Activated naive CD4-positive, alpha-beta T cell treated with anti-CD3 and anti-CD28 coated beads, Interleukin-2, amount 50 U/mL, for 24 hours (primary cell): ENCODE results near the gene MIA2.
"Not testable (repeated sequence)": the region's sequence is repeated elsewhere in the genome, so short reads cannot be mapped to it uniquely, and the experiment has no call there.

Experiments used
- H3K27ac Mint-ChIP-seq: one replicate; pipeline ENCODE4 v1.8.0; 2021; ENCODE audit warnings: mild to moderate bottlenecking, mixed read lengths
- H3K27me3 Mint-ChIP-seq: one replicate; pipeline ENCODE4 v1.8.0; 2021; ENCODE audit warnings: mixed read lengths
- H3K36me3 Mint-ChIP-seq: one replicate; pipeline ENCODE4 v1.8.0; 2021; ENCODE audit warnings: mixed read lengths
- H3K4me1 Mint-ChIP-seq: one replicate; pipeline ENCODE4 v1.8.0; 2021; ENCODE audit warnings: mixed read lengths
- H3K4me3 Mint-ChIP-seq: one replicate; pipeline ENCODE4 v1.8.0; 2021; ENCODE audit warnings: mild to moderate bottlenecking, mixed read lengths
- H3K9me3 Mint-ChIP-seq: one replicate; pipeline ENCODE4 v1.8.0; 2021; ENCODE audit warnings: mixed read lengths

MIA2 gene

DNA sequence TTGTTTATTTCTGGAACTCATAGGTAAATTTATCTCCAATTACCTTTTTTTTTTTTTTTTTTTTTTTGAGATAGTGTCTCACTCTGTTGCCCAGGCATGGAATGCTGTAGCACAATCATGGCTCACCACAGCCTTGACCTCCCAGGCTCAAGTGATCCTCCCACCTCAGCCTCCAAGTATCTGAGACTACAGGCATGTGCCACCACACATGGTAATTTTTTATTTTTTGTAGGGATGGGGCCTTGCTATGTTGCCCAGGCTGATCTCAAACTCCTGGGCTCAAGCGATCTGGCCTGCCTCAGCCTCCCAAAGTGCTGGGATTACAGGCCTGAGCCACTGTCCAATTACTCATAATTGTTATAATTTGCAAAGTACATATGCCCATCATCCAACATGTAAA, 13.2 kb upstream of the MIA2 start:
- H3K4me3 Mint-ChIP-seq, H3K9me3 Mint-ChIP-seq, H3K27ac Mint-ChIP-seq, H3K4me1 Mint-ChIP-seq, H3K36me3 Mint-ChIP-seq, H3K27me3 Mint-ChIP-seq: not testable (repeated sequence)

DNA sequence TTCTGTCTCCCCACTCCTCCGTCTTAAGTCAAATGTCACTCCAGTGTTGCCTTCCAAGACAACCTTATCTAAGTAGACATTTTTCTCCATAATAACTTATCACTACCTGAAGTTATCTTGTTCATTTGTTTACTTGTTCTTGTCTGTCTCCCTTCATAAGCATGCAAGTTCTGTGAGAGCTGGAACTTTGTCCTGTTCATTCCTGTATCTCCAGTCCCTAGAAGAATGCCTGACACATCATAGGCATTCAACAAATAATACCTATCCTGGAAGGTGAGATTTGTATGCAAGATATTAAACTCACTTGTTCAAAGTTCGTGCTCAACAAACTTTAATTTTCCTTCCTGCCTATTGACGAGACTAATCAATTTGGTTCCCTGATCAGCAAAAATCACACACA, 5.7 kb upstream of the MIA2 start:
- Mint-ChIP-seq H3K27me3 (no peaks in the 10 kb centered on the region), H3K4me1 (peaks cover 38% of the 10 kb centered on the region), H3K27ac (peak overlapping the region; percentile 89), H3K4me3 (no peak overlapping the region), H3K36me3 (no peaks in the 10 kb centered on the region), H3K9me3 (no peaks in the 10 kb centered on the region)

DNA sequence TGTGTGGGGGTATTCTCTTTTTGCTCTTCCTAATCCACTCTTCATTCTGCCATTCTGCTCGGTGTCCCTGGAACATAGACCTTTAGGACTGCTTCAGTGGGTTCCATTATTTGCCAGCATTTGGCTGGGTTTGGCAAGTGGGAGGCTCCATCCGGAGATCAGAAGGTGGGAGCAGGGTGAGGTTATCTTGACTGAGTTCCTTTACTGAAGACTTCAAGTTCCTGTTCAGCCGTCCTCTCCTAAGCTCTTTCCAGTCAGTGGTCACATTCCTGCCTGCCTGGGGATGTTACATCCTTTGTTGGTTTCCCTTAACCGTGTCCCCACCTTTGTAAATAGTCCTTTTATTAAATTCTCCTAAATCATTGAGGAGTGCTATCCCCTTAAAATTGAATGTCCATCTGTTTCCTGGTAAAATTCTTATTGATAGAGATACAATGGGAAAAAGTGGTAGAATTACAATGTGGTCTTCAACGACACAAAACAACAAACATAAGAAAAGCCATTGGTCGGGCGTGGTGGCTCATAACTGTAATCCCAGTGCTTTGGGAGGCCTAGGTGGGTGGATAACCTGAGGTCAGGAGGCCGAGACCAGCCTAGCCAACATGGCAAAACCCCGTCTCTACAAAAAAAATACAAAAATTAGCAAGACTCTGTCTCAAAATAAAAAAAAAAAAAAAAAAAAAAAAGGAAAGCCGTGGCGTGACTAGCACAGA, 5.0 kb upstream of the MIA2 start:
- H3K27me3 Mint-ChIP-seq, result no peaks in the 10 kb centered on the region
- H3K36me3 Mint-ChIP-seq, result no peaks in the 10 kb centered on the region
- peak overlapping the region; percentile 34 for H3K4me3 Mint-ChIP-seq
- H3K27ac Mint-ChIP-seq, result peak overlapping the region; percentile 89
- H3K9me3 Mint-ChIP-seq, result no peaks in the 10 kb centered on the region
- peaks cover 40% of the 10 kb centered on the region for H3K4me1 Mint-ChIP-seq

DNA sequence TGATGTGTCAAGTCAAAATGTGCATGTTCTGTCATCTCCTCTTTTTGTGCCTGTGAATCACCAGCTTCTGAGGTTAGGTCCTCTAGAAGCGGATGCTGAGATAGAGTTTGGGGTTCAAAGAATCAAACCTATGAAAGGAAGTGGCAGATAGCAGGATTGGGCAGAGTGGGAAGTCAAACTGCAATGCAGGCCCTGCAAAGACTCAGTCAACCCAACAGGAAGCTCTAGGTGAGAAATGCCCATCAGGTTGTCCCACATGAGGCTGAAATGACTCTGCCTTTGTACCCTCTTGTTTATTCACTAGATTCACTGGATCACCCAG, 4.5 kb upstream of the MIA2 start:
- peaks cover 46% of the 10 kb centered on the region for H3K4me1 Mint-ChIP-seq
- no peaks in the 10 kb centered on the region for H3K27me3 Mint-ChIP-seq
- no peaks in the 10 kb centered on the region for H3K36me3 Mint-ChIP-seq
- H3K27ac Mint-ChIP-seq, result peak overlapping the region; percentile 89
- H3K4me3 Mint-ChIP-seq, result no peak overlapping the region
- H3K9me3 Mint-ChIP-seq, result no peaks in the 10 kb centered on the region

DNA sequence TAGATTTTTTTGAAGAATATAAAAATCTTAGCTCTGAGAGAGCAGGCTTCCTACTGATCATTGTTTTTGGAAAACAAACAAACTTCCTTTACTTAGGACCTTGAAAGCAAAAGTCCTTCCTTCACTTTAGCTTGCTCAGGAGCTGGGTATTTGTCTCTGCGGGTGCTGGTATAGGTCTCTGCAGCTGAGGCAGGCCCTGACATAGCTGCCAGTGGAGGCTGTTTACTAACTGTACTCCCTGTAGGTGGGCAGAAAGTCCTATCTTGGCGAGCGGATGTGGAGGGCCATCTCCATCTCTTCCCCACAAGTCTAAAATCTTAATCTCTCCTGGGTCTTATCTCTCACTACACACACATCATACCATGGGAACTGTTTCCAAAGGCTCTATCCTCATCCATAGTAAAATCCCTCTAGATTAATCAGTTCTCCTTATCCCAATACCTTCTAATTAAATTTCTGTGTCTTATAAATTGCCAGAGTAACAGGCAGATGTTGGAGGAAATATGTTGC, 4.1 kb upstream of the MIA2 start:
- H3K27me3 Mint-ChIP-seq, result no peaks in the 10 kb centered on the region
- H3K36me3 Mint-ChIP-seq, result no peaks in the 10 kb centered on the region
- H3K4me3 Mint-ChIP-seq, result peak overlapping the region; percentile 38
- H3K27ac Mint-ChIP-seq, result peak overlapping the region; percentile 78
- peaks cover 46% of the 10 kb centered on the region for H3K4me1 Mint-ChIP-seq
- no peaks in the 10 kb centered on the region for H3K9me3 Mint-ChIP-seq

DNA sequence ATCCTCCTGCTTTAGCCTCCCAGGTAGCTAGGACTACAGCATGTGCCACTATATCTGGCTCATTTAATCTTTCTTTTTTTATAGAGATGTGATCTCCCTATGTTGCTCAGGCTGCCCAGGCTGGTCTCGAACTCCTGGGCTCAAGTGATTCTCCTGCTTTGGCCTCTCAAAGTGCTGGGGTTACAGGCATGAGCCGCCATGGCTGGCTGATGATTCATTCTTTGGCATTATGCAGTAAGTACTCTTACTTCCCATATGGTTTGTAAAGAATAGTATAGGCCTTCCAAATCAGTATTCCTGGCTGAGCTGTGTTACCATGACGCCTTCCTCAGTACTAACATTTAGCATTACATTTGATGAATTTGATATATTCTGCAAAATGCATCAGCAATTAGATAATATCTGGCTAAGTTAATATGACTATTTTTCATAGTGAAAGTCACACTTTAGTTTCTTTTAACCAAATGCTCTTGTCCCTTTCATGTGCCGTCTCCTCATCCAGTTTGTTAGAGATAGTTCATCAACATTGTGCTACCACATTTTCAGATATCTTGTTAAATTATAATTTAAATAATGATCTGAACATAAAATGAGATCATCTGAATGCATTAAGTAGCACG, 3.2 kb upstream of the MIA2 start:
- Mint-ChIP-seq H3K4me3 (peak overlapping the region; percentile 36), H3K27me3 (no peaks in the 10 kb centered on the region), H3K9me3 (no peaks in the 10 kb centered on the region), H3K27ac (peak overlapping the region; percentile 94), H3K36me3 (no peaks in the 10 kb centered on the region), H3K4me1 (peaks cover 46% of the 10 kb centered on the region)

DNA sequence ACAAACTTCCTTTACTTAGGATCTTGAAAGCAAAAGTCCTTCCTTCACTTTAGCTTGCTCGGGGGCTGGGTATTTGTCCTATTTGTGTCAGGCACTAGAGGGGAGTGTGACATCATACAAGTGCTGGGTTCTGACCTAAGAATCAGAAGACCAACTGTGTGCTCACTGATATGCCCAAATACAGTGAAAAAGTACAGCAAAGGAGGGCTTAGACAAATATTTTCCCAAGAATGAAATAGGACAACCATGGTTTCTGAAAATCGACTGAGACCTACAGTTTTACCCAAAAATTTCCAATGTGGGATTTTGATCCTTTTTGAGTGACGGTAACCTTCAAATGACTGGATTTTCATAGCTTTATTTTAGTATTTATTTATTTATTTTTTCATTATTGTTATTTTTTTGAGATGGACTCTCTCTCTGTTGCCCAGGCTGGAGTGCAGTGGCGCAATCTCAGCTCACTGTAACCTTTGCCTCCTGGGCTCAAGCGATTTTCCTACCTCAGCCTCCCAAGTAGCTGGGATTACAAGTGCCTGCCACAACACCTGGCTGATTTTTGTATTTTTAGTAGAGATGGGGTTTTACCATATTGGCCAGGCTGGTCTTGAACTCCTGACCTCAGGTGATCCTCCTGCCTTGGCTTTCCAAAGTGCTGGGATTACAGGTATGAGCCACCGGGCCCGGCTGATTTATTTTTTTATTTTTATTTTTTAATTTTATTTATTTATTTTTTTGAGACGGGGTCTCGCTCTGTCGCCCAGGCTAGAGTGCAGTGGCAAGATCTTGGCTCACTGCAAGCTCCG, 1.8 kb upstream of the MIA2 start:
- Mint-ChIP-seq H3K4me1 (peaks cover 46% of the 10 kb centered on the region), H3K27ac (peak overlapping the region; percentile 31)
- not testable (repeated sequence) for H3K36me3 Mint-ChIP-seq, H3K27me3 Mint-ChIP-seq, H3K4me3 Mint-ChIP-seq, H3K9me3 Mint-ChIP-seq

DNA sequence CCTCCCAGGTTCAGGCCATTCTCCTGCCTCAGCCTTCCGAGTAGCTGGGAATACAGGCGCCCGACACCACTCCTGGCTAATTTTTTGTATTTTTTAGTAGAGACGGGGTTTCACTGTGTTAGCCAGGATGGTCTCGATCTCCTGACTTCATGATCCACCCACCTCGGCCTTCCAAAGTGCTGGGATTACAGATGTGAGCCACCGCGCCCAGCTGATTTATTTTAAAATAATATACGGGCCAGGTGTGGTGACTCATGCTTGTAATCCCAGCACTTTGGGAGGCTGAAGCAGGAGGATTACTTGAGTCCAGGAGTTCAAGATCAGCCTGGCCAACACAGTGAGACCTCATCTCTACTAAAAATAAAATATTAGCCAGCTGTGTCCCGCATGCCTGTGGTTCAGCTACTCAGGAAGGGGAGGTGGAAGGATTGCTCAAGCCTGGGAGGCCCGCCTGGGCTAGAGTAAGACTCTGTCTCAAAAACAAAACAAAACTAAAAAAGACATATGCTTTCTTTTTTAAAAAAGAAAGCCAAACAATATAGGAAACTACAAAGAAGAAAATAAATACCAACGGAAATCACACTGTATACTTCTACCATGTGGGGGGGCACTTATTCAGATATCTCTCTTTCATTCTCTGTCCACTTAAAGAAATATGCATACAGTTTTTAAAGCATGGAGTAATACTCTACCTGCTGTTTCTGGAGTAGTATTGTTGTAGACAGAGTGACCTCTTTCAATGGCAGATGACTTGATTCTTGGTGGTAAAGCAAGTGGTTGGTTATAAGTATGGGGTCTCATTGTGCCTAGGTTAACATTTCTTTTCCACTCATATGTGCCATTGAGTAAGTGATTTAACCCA, 930 bp upstream of the MIA2 start:
- H3K4me3 Mint-ChIP-seq, result no peak overlapping the region
- peak overlapping the region; percentile 23 for H3K27ac Mint-ChIP-seq
- no peaks in the 10 kb centered on the region for H3K27me3 Mint-ChIP-seq
- H3K36me3 Mint-ChIP-seq, result no peaks in the 10 kb centered on the region
- no peaks in the 10 kb centered on the region for H3K9me3 Mint-ChIP-seq
- peaks cover 46% of the 10 kb centered on the region for H3K4me1 Mint-ChIP-seq

DNA sequence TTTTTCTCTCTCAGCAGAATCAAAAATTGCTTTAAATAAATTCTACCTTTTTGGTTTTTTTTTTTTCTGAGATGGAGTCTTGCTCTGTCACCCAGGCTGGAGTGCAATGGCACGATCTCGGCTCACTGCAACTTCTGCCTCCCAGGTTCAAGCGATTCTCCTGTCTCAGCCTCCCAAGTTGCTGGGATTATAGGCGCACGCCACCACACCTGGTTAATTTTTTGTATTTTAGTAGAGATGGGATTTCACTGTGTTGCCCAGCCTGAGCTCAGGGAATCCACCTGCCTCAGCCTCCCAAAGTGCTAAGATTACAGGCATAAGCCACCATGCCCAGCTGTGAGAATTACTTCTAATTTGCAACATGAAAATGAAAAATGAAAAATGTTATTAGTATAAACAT, 1.3 kb downstream of the MIA2 start:
- peaks cover 25% of the 10 kb centered on the region for H3K4me1 Mint-ChIP-seq
- not testable (repeated sequence) for H3K4me3 Mint-ChIP-seq, H3K27me3 Mint-ChIP-seq, H3K27ac Mint-ChIP-seq, H3K9me3 Mint-ChIP-seq, H3K36me3 Mint-ChIP-seq

DNA sequence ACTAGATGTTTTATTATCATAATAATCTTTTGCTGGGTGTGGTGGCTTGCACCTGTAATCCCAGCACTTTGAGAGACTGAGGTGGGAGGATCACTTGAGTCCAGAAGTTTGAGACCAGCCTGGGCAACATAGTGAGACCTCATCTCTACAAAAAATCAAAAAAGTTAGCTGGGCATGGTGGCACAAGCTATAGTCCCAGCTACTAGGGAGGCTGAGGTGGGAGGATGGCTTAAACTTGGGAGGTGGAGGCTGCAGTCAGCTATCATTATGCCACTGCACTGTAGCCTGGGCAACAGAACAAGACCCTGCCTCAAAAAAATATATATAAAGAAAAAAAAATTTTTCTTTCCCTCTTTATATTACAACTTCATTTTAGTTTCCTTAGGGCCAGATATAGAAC, 1.8 kb downstream of the MIA2 start:
- not testable (repeated sequence) for H3K36me3 Mint-ChIP-seq, H3K27ac Mint-ChIP-seq, H3K4me3 Mint-ChIP-seq, H3K27me3 Mint-ChIP-seq, H3K9me3 Mint-ChIP-seq
- H3K4me1 Mint-ChIP-seq, result peaks cover 22% of the 10 kb centered on the region

DNA sequence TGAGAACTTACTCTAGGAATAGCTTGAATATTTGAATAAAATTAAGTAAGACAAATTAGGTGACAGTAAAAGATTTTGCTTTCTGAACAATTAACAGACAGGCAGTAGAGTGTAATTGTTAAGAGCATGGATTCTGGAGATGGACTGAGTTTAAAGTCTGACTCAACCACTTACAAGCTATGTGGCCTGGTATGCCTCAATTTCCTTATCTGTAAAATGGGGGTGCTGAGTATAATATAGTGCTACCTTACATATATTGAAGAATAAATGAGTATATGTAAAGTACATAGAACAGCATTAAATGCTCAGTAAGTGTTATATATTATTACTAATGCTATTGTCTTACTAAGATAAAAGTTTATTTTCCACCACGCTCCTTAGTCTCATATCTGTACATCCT, 7.1 kb downstream of the MIA2 start:
- Mint-ChIP-seq H3K9me3 (no peaks in the 10 kb centered on the region), H3K4me3 (no peak overlapping the region), H3K27ac (no peak overlapping the region), H3K4me1 (no peaks in the 10 kb centered on the region), H3K36me3 (no peaks in the 10 kb centered on the region), H3K27me3 (no peaks in the 10 kb centered on the region)

DNA sequence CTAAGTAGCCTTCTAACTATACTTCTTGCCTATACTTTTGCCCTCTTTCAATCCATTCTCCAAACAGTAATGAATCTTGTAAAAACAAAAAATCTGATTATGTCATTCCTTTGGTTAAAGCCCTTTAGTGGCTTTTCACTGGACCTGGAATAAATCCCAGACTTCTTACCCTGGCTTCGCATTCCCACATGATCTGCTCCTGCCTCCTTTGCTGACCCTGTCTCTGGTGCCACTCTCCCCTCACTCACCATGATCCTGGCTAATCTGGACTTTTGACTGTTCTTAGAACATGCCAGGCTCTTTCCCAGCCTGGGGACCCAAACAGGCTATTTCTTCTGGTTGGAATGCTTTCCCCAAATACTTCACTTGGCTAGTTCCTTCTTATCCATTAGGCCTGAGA, 7.9 kb downstream of the MIA2 start:
- Mint-ChIP-seq H3K27ac (no peak overlapping the region), H3K36me3 (no peaks in the 10 kb centered on the region), H3K9me3 (no peaks in the 10 kb centered on the region), H3K27me3 (no peaks in the 10 kb centered on the region), H3K4me1 (no peaks in the 10 kb centered on the region), H3K4me3 (no peak overlapping the region)

DNA sequence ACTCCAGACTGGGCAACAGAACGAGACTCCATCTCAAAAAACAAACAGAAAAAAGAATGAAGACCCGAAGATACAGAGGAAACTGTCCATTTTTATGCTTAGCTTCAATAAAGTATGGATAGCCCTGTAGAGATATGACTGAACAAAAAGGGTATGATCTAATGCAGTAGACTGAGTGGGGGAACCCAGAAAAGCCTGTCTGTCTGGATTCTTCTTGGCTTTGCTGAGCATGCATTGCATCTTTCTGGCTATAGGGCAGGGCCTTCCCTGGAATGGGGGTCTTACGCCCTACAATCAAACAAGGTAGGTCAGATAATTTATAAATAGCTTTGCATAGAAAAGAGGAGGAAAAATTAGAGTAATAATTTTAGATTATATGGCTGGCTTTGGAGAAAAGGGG, 10.1 kb downstream of the MIA2 start:
- Mint-ChIP-seq H3K36me3 (no peaks in the 10 kb centered on the region), H3K4me1 (no peaks in the 10 kb centered on the region), H3K27ac (no peak overlapping the region), H3K9me3 (no peaks in the 10 kb centered on the region), H3K27me3 (peaks cover 2% of the 10 kb centered on the region), H3K4me3 (no peak overlapping the region)

DNA sequence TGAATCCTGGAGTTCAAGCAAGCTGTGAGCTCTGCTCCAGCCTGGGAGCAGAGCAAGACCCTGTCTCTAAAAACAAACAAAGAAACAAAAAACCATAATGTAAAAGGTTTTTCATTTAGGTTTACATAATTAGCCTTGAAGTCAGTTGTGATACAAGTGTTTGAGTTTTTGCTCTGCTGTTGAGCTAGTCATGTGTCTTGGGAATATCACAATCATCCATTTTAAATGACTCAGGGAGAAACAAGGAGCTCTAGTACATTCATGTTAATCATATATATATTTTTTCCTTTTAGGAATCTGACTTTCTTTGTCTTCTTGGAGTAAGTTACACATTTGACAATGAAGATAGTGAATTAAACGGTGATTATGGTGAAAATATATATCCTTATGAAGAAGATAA, 12.9 kb downstream of the MIA2 start:
- Mint-ChIP-seq H3K36me3 (no peaks in the 10 kb centered on the region), H3K27ac (no peak overlapping the region), H3K4me3 (no peak overlapping the region), H3K4me1 (no peaks in the 10 kb centered on the region), H3K9me3 (no peaks in the 10 kb centered on the region), H3K27me3 (peaks cover 2% of the 10 kb centered on the region)

DNA sequence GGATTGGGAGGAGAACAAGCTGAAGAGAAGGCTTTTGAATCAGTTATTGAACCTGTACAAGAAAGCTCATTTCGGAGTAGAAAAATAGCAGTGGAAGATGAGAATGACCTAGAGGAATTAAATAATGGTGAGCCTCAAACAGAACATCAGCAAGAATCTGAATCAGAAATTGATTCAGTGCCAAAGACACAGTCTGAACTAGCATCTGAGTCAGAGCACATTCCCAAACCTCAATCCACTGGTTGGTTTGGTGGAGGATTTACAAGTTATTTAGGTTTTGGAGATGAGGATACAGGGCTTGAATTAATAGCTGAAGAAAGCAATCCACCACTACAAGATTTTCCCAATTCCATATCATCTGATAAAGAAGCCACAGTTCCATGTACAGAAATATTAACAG, 13.5 kb downstream of the MIA2 start:
- H3K36me3 Mint-ChIP-seq, result no peaks in the 10 kb centered on the region
- H3K4me1 Mint-ChIP-seq, result no peaks in the 10 kb centered on the region
- no peak overlapping the region for H3K27ac Mint-ChIP-seq
- H3K9me3 Mint-ChIP-seq, result no peaks in the 10 kb centered on the region
- H3K27me3 Mint-ChIP-seq, result peaks cover 2% of the 10 kb centered on the region
- H3K4me3 Mint-ChIP-seq, result no peak overlapping the region
